Left lobe of liver (tissue), 2 donors: ENCODE measurements around the gene GLI2. TPM values are rescaled to one million over a fixed set of nuclear protein-coding genes. Genes with fewer than 3 reads are reported as not detected.

Experiments
- ATAC-seq: fragments of 200-7000 bp; cut with Tn5 transposase; one replicate; pipeline ENCODE4 v1.9.1; 2020; ENCODE audit warnings: mild to moderate bottlenecking, moderate library complexity
- DNase-seq: peaks from one replicate; pipeline ENCODE4 v3.0.0-alpha.2; 2020; ENCODE audit warnings: low spot score
- total RNA-seq: library from RNA; stranded (reverse); gene quantifications from one replicate; pipeline ENCODE4 v1.2.1, GENCODE V29; 2021
- donor health status: DM: no; HTN: no; CAD: no; lungs with moderate emphysema.
- donor health status: DM: no; HTN: yes; CAD: no.

The GLI2 gene
- total RNA-seq, 1 donor from 2014 or later: 0.30 TPM

GRCh38 chr2:120737340-120738101, 1.9 kb downstream of the GLI2 start:
- peak; percentile 19 for ATAC-seq
- peak; percentile 42 for DNase-seq

DNA sequence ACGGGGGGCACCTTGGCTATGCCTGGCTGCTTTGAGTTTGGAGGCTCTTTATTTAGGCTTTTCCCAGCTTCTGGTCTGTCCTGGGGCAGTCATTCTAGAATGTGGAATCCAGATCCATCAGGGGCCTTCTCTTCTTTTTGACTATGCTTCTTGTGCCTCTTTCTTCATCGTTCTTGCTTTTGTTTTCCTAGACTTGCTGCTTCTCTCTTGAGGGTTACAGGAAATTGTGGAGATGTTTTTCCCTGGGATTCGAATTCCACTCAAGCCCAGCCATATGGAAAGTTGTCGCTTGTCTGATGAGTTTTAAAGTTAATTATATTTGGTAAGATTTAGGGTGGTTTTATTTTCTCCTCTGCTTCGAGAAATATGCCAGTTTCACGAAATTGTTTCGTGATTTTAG, 2.4 kb downstream of the GLI2 start:
- no peak for ATAC-seq
- DNase-seq: no peak

- DNase-seq (peak; percentile 32), ATAC-seq (no peak)
Measured at GRCh38 chr2:120738786-120739437, 3.2 kb downstream of the GLI2 start.

DNA sequence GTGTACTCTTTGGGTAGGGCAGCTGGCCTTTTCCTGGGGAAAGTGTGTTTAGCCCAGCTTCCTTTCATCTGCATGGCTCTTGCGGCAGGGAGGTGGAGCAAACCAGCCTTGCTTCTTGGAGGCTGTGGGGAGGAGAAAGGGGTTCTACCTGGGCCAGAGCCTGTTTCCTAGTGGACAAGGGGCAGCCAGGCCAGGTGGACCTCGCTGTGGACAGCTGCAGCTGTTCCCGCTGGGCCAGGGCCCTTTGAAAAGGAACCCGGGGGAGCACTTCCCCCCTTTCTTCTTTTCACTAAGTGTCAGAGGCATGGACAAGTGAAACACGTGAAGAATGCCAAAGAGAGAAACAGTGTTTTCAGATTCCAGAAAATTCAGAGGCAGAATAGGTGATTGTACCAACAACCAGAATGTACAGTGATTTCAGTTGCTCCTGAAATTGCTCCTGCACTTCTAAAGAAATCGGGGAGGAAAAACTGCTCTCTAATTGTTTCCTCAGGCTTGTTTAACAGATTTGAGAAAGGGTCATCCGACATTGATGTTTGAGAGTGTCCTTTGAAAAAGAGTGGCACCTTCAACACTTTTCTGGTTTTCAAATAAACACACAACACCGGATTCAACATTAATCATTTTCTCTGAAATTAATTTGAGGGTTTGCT, 3.9 kb downstream of the GLI2 start:
- DNase-seq (no peak), ATAC-seq (no peak)

- ATAC-seq (no peak), DNase-seq (no peak)
Measured at GRCh38 chr2:120740375-120740764, 4.7 kb downstream of the GLI2 start.

GRCh38 chr2:120740765-120741524, 5.3 kb downstream of the GLI2 start:
- DNase-seq (no peak), ATAC-seq (no peak)

GRCh38 chr2:120741571-120742561, 6.2 kb downstream of the GLI2 start:
- ATAC-seq (peak; percentile 23), DNase-seq (no peak)

- ATAC-seq (no peak), DNase-seq (no peak)
Measured at GRCh38 chr2:120743657-120744056, 8.0 kb downstream of the GLI2 start.

GRCh38 chr2:120744817-120745216, 9.1 kb downstream of the GLI2 start:
- DNase-seq (no peak), ATAC-seq (no peak)

- ATAC-seq (no peak), DNase-seq (no peak)
Measured at GRCh38 chr2:120745420-120746111, 9.9 kb downstream of the GLI2 start.

- no peak for ATAC-seq
- DNase-seq: no peak
Measured at GRCh38 chr2:120746144-120746543, 10.5 kb downstream of the GLI2 start.

GRCh38 chr2:120747281-120747680, 11.6 kb downstream of the GLI2 start:
- ATAC-seq: no peak
- no peak for DNase-seq

DNA sequence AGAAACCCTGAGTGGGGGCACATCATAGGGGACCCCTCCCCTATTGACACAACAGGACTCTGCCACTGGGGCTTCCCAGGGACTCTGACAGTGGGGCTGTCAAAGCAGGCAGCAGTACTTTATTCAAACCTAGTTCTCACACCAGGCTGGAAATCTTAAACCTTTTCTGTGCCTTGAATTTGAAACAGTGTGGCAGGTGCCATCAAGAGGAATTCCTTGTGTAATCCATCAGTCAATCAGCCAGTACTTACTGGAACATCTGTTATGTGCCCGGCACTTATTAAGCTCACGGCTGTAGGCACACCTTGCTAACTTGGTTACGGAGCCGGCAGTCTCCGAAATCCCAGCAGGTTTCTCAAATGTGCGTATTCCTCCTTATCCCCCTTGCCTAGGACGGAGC, 12.0 kb downstream of the GLI2 start:
- ATAC-seq (no peak), DNase-seq (no peak)

GRCh38 chr2:120748310-120748709, 12.6 kb downstream of the GLI2 start:
- no peak for ATAC-seq
- DNase-seq: no peak

DNA sequence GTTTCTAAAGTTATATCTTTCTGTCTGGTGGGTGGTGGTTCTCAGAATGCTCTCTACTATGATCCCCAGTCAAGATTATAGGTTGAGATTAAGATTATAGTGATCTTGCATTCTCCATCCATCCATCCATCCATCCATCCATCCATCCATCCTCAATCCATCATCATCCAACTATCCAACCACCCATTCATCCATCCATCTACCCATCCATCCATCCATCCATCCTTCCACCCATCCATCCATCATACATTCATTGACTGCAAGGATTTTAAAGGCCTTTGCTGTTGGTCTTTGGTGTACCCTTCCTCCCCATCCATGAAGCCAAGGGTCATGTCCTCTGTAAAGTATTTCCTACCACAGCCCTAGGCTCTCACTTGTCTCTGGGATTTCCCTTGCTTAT, 13.1 kb downstream of the GLI2 start:
- ATAC-seq: no peak
- DNase-seq: no peak

GRCh38 chr2:120749506-120750431, 14.1 kb downstream of the GLI2 start:
- no peak for ATAC-seq
- no peak for DNase-seq

DNA sequence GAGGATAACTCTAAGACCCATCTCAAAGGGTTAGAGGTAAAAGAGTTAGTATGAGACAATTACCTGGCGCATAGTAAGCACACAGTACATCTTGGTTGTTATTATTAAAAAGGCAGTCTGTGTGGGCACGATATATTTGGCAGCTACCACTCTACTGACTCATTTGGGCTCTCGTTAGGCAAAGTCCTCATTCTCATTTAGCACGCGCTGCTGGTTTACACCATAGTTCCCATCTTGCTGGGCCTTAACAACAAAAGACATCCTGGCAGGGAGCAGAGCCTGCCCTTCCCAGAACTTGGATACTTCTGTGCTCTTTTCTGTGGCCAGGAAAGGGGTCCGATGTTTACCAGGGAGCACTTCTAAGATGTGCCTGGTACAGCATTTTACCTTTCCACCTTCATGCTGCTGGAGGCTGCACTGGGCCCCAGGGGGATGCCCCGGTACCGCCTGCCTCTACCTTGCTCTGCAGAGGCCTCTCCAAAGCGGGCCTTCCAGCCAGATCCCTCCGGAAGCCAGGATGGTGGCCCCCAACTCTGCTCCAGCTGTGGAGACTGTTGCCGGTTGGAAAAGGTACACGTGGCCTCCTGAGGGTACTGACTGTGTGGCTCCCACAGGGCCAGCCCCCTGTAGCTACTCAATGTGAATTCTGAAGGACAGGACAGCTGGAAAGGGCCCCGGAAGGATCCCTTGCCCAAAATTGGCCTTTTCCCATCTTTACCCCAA, 15.0 kb downstream of the GLI2 start:
- no peak for ATAC-seq
- peak; percentile 32 for DNase-seq

- DNase-seq: no peak
- no peak for ATAC-seq
Measured at GRCh38 chr2:120751553-120751952, 15.9 kb downstream of the GLI2 start.
